Activated naive CD4-positive, alpha-beta T cell treated with anti-CD3 and anti-CD28 coated beads for 36 hours (primary cell): ENCODE results near the gene OR1D2. TPM values are rescaled to one million over a fixed set of nuclear protein-coding genes. Genes with fewer than 3 reads are reported as not detected.
"Not testable (repeated sequence)": the region's sequence is repeated elsewhere in the genome, so short reads cannot be mapped to it uniquely, and the experiment has no call there.

Experiments
- CTCF ChIA-PET: fragments of 350-600 bp; sonication (Branson Sonifier 250); formaldehyde crosslinking; loops from one replicate; lab custom pipeline; 2021; ENCODE audit warnings: antibody characterized with exemption; lab: Charles Lee
- DNase-seq: peaks from one replicate; pipeline ENCODE4 v3.0.0-alpha.2; 2020
- H3K27ac Mint-ChIP-seq: one replicate; pipeline ENCODE4 v1.8.0; 2021; ENCODE audit warnings: mild to moderate bottlenecking, mixed read lengths
- H3K27me3 Mint-ChIP-seq: one replicate; pipeline ENCODE4 v1.8.0; 2021; ENCODE audit warnings: low read depth, mixed read lengths
- H3K36me3 Mint-ChIP-seq: one replicate; pipeline ENCODE4 v1.8.0; 2021; ENCODE audit warnings: low read depth, mixed read lengths
- H3K4me1 Mint-ChIP-seq: one replicate; pipeline ENCODE4 v1.8.0; 2021; ENCODE audit warnings: low read depth, mixed read lengths
- H3K4me3 Mint-ChIP-seq: one replicate; pipeline ENCODE4 v1.8.0; 2021; ENCODE audit warnings: mild to moderate bottlenecking, moderate library complexity, mixed read lengths
- H3K9me3 Mint-ChIP-seq: one replicate; pipeline ENCODE4 v1.8.0; 2021; ENCODE audit warnings: mixed read lengths
- intact Hi-C: fragments of 100-400 bp; cut with micrococcal nuclease; formaldehyde crosslinking; loops from one replicate; pipeline ENCODE4 v1.15.1; 2023
- total RNA-seq, 2 experiments: library from RNA; stranded (reverse); gene quantifications; one replicate each; pipeline ENCODE4 v1.2.3, GENCODE V29; 2021

The OR1D2 gene
- not detected for total RNA-seq

- Mint-ChIP-seq H3K27me3 (peaks cover 11% of the 10 kb centered on the region), H3K9me3 (peaks cover 16% of the 10 kb centered on the region), H3K27ac (no peak within 1 kb of the TSS), H3K4me1 (no peaks in the 10 kb centered on the region), H3K4me3 (no peak within 1 kb of the TSS), H3K36me3 (no peaks in the 10 kb centered on the region)
- CTCF ChIA-PET = no interaction called here
- intact Hi-C loops = no loop called here
- DNase-seq = no peak
Observed at GRCh38 chr17:3104322-3104721, at the start of gene OR1D2. Gene OR1D2, minus strand, starts transcription at chr17:3104422. Its CDS starts 11,426 bp downstream, at chr17:3092996.

- CTCF ChIA-PET, intact Hi-C loops: not testable (repeated sequence)
- H3K27me3 Mint-ChIP-seq = peaks cover 14% of the 10 kb centered on the region
Observed at GRCh38 chr17:3137494-3137893, 33.3 kb upstream of the OR1D2 start.

GRCh38 chr17:3127451-3127850 lies 23.2 kb upstream of the OR1D2 start, which contains the start of gene OR1G1:
Gene OR1G1, minus strand, starts transcription at chr17:3127551. Its CDS starts 0 bp downstream, at chr17:3127551.
- CTCF ChIA-PET = no interaction called here

More at GRCh38 chr17:3137494-3137893, 33.3 kb upstream of the OR1D2 start:
- DNase-seq, H3K4me3 Mint-ChIP-seq, H3K4me1 Mint-ChIP-seq, H3K36me3 Mint-ChIP-seq, H3K27ac Mint-ChIP-seq, H3K9me3 Mint-ChIP-seq: not testable (repeated sequence)

GRCh38 chr17:3073850-3074249 lies 30.4 kb downstream of the OR1D2 start:
- H3K36me3 Mint-ChIP-seq, H3K4me3 Mint-ChIP-seq, CTCF ChIA-PET, H3K27me3 Mint-ChIP-seq, H3K27ac Mint-ChIP-seq, H3K4me1 Mint-ChIP-seq, intact Hi-C loops, DNase-seq, H3K9me3 Mint-ChIP-seq: not testable (repeated sequence)

More at GRCh38 chr17:3127451-3127850, 23.2 kb upstream of the OR1D2 start, which contains the start of gene OR1G1:
- no peak for DNase-seq
- Mint-ChIP-seq H3K4me3 (no peak within 1 kb of the TSS), H3K27me3 (peaks cover 17% of the 10 kb centered on the region), H3K9me3 (no peaks in the 10 kb centered on the region), H3K27ac (no peak within 1 kb of the TSS), H3K4me1 (no peaks in the 10 kb centered on the region), H3K36me3 (no peaks in the 10 kb centered on the region)
- intact Hi-C loops = no loop called here

DNA sequence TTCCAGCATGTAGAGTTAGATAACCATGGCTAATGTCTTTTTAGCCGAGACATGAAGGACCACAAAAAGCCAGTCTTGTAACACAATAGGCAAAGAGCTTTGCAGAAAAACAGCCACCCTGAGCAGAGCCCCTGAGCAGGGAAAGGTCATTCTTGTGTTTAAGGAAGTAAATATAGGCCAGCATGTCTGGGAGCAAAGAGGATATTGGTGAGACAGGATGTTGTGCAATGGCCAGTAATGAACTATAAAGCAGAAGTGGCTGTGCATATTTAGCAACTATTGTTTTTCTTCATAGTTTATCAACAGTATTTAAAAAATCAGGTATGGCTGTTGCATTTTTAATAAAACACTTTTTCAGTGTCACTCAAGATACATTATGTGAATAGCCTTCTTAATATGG lies 39.0 kb downstream of the OR1D2 start:
- DNase-seq, intact Hi-C loops, H3K9me3 Mint-ChIP-seq, H3K27ac Mint-ChIP-seq, H3K27me3 Mint-ChIP-seq, H3K4me1 Mint-ChIP-seq, H3K36me3 Mint-ChIP-seq, H3K4me3 Mint-ChIP-seq: not testable (repeated sequence)
- CTCF ChIA-PET = interaction anchor here (0.6 kb wide), 1 partner anchor 561 kb away, joined by 5 read pairs; no protein-coding TSS in a partner anchor

GRCh38 chr17:3063507-3063906 lies 40.7 kb downstream of the OR1D2 start, which contains the start of gene OR1D5:
Gene OR1D5, minus strand, starts transcription at chr17:3063607. Its CDS starts 0 bp downstream, at chr17:3063607.
- CTCF ChIA-PET, H3K27ac Mint-ChIP-seq, H3K4me1 Mint-ChIP-seq, H3K9me3 Mint-ChIP-seq, H3K36me3 Mint-ChIP-seq, H3K4me3 Mint-ChIP-seq, intact Hi-C loops, DNase-seq, H3K27me3 Mint-ChIP-seq: not testable (repeated sequence)

- H3K4me3 Mint-ChIP-seq, H3K27me3 Mint-ChIP-seq, H3K9me3 Mint-ChIP-seq, H3K36me3 Mint-ChIP-seq, DNase-seq, intact Hi-C loops, H3K27ac Mint-ChIP-seq, CTCF ChIA-PET, H3K4me1 Mint-ChIP-seq: not testable (repeated sequence)
Observed at GRCh38 chr17:3062824-3063377, 41.3 kb downstream of the OR1D2 start.

DNA sequence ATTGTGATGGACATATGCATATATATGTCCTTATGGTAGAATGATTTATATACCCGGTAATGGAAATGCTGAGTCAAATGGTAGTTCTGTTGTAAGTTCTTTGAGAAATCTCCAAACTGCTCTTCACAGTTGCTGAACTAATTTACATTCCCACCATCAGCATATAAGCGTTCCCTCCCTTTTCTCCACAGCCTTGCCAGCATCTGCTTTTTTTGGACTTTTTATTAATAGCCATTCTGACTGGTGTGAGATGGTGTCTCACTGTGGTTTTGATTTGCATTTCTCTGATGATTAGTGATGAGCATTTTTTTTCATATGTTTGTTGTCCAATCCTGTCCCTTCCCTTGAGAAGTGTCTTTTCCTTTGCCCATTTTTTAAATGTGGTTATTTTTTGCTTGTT lies 49.4 kb downstream of the OR1D2 start:
- intact Hi-C loops, DNase-seq, H3K27me3 Mint-ChIP-seq, CTCF ChIA-PET, H3K4me3 Mint-ChIP-seq, H3K27ac Mint-ChIP-seq, H3K36me3 Mint-ChIP-seq, H3K9me3 Mint-ChIP-seq, H3K4me1 Mint-ChIP-seq: not testable (repeated sequence)

DNA sequence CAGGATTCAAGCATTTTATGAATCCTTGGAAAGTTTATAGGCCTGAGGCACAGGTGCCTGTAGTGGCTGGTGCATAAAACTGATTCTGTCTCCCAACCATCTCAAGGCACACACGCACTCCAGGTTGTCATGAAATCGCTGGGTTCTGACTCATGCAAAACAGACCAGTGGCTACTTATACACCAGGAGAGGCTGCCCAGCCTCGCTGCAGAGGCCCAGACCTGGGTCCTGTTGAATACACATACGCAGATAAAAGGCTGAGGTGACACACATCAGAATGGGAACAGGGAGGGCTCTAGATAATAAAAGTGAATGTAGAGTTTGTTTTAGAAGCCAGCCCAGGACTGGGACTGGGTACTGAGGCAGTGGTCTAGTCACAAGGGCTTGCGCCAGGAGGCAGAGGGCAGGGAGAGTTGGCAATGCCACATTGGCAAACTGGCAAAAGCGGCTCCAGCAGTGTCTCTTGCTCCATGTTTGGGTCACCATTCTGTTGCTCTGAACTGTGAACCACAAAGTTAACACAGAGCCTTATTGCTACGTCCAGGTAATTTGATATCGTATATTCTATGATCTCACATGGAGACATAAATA lies 54.4 kb downstream of the OR1D2 start:
- no peak overlapping the region for H3K27ac Mint-ChIP-seq

GRCh38 chr17:3048727-3049471 lies 55.3 kb downstream of the OR1D2 start:
- H3K27me3 Mint-ChIP-seq = peaks cover 3% of the 10 kb centered on the region
- peak; percentile 97 for DNase-seq

More for the DNA sequence above, 54.4 kb downstream of the OR1D2 start:
- DNase-seq = no peak
- CTCF ChIA-PET = interaction anchor here (1.6 to 2.0 kb wide), 3 partner anchors 10 to 598 kb away, joined by 5 to 6 read pairs (median 5); no protein-coding TSS in a partner anchor
- intact Hi-C loops = loop anchor here (5.0 kb wide), 2 partner anchors 778 to 798 kb away; partner anchors contain the start of gene NCBP3
- Mint-ChIP-seq H3K4me1 (peaks cover 10% of the 10 kb centered on the region), H3K4me3 (peak overlapping the region; percentile 91), H3K36me3 (no peaks in the 10 kb centered on the region), H3K9me3 (no peaks in the 10 kb centered on the region), H3K27me3 (no peaks in the 10 kb centered on the region)

GRCh38 chr17:3046753-3047152 lies 57.5 kb downstream of the OR1D2 start:
- DNase-seq = no peak
- H3K9me3 Mint-ChIP-seq = peaks cover 11% of the 10 kb centered on the region
- H3K36me3 Mint-ChIP-seq = peaks cover 1% of the 10 kb centered on the region
- peaks cover 10% of the 10 kb centered on the region for H3K27me3 Mint-ChIP-seq
- no peak overlapping the region for H3K4me3 Mint-ChIP-seq
- H3K4me1 Mint-ChIP-seq = peaks cover 10% of the 10 kb centered on the region
- intact Hi-C loops = loop anchor here (5.0 kb wide), 2 partner anchors 781 to 801 kb away; partner anchors contain the start of gene NCBP3
- no peak overlapping the region for H3K27ac Mint-ChIP-seq
- CTCF ChIA-PET = interaction anchor here (0.6 to 0.7 kb wide), 2 partner anchors 122 to 610 kb away, joined by 3 to 5 read pairs; no protein-coding TSS in a partner anchor

More at GRCh38 chr17:3048727-3049471, 55.3 kb downstream of the OR1D2 start:
- Mint-ChIP-seq H3K4me3 (peak overlapping the region; percentile 91), H3K27ac (peak overlapping the region; percentile 87), H3K9me3 (peaks cover 5% of the 10 kb centered on the region), H3K4me1 (peaks cover 10% of the 10 kb centered on the region), H3K36me3 (no peaks in the 10 kb centered on the region)
- CTCF ChIA-PET = interaction anchor here (0.6 to 2.0 kb wide), 6 partner anchors 9 to 599 kb away, joined by 3 to 6 read pairs (median 4); no protein-coding TSS in a partner anchor
- intact Hi-C loops = loop anchor here (5.0 kb wide), 2 partner anchors 778 to 798 kb away; partner anchors contain the start of gene NCBP3
